Bronchial epithelial cell (primary cell): ENCODE results near the gene ABHD12. TPM values are rescaled to one million over a fixed set of nuclear protein-coding genes. Genes with fewer than 3 reads are reported as not detected.

Experiments used
- DNase-seq: peaks from one replicate; pipeline ENCODE4 v3.0.0-alpha.2; 2010; ENCODE audit warnings: low read depth
- FAIRE-seq: peaks from 2 replicates; lab custom pipeline; 2011; peaks lifted over from hg19 to GRCh38; lab: Jason Lieb, UNC
- H3K27me3 ChIP-seq: 2 replicates; pipeline ENCODE4 v1.5.1; 2011; ENCODE audit warnings: low read length; ENCODE audit not compliant: control insufficient read depth, insufficient read depth
- H3K36me3 ChIP-seq: 2 replicates; pipeline ENCODE4 v1.5.1; 2011; ENCODE audit warnings: low read length; ENCODE audit not compliant: control insufficient read depth, insufficient read depth
- H3K4me3 ChIP-seq: 2 replicates; pipeline ENCODE4 v1.5.1; 2011; ENCODE audit warnings: mild to moderate bottlenecking, low read depth, low read length, control low read depth
- CTCF ChIP-seq: IDR thresholded peaks from 2 replicates; pipeline ENCODE4 v1.5.1; 2011; ENCODE audit warnings: mild to moderate bottlenecking, moderate library complexity, low read length, control low read depth, inconsistent platforms; ENCODE audit not compliant: insufficient read depth, severe bottlenecking
- total RNA-seq: library from RNA; depleted of rRNA; stranded (reverse); fragments of >200 nt; gene quantifications from 2 replicates; pipeline ENCODE4 v1.2.1, GENCODE V29; 2014

Gene ABHD12
- total RNA-seq, 1 donor from 2014 or later, result 21.6 TPM

DNA sequence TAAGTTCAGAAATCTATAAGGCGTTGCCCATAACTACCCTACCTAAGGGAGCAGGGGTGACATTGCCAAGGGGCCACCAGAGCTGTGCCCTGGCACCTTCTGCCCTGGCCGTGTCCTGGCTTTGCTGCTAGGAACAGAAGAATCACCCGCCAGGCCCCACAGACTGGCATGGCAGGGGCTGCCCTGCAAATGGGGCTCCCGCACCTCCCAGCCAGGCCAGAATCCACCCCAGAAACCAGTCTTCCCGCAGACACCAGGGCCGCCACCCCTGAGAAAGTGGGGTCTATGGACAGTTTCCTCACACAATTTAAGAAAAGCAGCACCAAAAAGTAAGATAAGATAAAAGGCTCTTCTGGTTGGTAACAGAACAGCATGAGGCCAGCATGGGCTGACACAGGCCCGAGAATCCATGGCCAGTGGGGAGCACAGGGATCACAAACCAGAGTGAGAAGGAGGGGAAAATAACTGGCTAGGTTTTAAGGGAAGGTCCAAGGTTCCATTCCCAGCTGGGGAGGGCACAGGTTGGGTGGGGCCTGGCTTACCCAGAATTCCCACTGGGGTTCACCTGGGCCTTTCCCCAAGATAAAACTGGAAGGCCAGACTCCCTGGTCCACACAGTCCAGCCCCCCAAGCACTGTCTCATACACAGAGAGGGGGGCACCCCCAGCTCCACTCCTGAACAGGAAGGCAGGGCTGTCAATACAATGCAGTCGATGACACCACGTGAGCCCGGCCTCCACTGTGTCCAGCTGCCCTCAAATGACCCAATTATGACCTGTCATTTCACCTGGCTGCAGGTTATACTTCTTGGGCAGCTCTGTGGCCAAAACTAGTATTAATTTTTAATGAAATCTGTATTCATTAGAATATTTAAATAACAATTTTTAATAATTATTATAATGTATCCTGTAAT is 83.4 kb downstream of the ABHD12 start:
- Histone ChIP-seq H3K4me3 (no peak overlapping the region), H3K36me3 (peaks cover 8% of the 10 kb centered on the region), H3K27me3 (no peaks in the 10 kb centered on the region)
- no peak for FAIRE-seq
- TF ChIP-seq CTCF, result no peak
- no peak for DNase-seq

- Histone ChIP-seq H3K4me3 (no peak overlapping the region), H3K27me3 (no peaks in the 10 kb centered on the region), H3K36me3 (peaks cover 8% of the 10 kb centered on the region)
- DNase-seq, result no peak
- no peak for FAIRE-seq
- no peak for TF ChIP-seq CTCF
Observed at GRCh38 chr20:25304025-25304549, 86.5 kb downstream of the ABHD12 start.

DNA sequence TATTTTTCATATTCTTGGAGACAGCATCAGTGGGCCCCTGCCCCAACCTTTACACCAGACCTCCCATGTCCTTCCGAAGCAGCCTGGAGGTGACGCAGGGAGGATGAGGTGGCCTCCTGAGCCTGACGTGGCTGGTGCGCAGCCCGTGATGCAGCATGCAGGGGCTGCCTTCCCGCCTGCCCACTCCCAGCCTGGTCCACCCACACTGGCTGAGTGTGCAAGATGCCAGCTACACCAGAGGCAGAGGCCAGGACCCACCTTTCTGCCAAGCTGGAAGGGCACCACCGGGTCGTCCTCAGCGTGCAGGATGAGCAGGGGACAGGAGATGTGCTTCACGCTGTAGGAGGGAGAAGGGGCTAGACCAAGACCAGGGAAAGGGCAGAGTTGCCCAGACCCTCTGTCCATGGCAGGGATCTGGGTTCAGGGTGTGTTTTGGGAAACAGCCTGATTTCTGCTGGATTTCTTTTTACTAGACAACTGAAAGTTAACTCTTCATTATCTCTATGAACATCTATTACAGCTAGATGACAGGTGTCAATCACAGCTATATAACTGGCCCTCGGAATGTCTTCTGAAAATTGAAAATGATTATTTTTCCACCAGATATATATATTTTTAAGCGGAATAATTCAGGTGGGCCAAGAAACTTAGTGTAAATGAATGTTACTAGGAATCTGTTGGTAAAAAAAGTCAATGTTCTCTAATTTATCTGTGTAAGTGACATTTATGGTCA is 87.2 kb downstream of the ABHD12 start:
- no peak for TF ChIP-seq CTCF
- FAIRE-seq (no peak), DNase-seq (no peak)
- H3K4me3 ChIP-seq, result no peak overlapping the region
- H3K27me3 ChIP-seq, result no peaks in the 10 kb centered on the region
- peaks cover 8% of the 10 kb centered on the region for H3K36me3 ChIP-seq

GRCh38 chr20:25302596-25302995 is 88.0 kb downstream of the ABHD12 start:
- Histone ChIP-seq H3K36me3 (peaks cover 6% of the 10 kb centered on the region), H3K4me3 (no peak overlapping the region), H3K27me3 (no peaks in the 10 kb centered on the region)
- FAIRE-seq (no peak), DNase-seq (no peak)
- TF ChIP-seq CTCF, result no peak

- H3K36me3 ChIP-seq, result peaks cover 11% of the 10 kb centered on the region
- DNase-seq (no peak), FAIRE-seq (no peak)
- no peaks in the 10 kb centered on the region for H3K27me3 ChIP-seq
- TF ChIP-seq CTCF, result no peak
- no peak overlapping the region for H3K4me3 ChIP-seq
Observed at GRCh38 chr20:25301357-25301920, 89.2 kb downstream of the ABHD12 start.
